ENCODE measurements around the gene CRTAC1. TPM values are rescaled to one million over a fixed set of nuclear protein-coding genes. Genes with fewer than 3 reads are reported as not detected.

CRTAC1 gene
- polyA plus RNA-seq, 1 donor (not counting 4 experiments of a cell fraction or from before 2014, with no cell fraction given), result not detected

DNA sequence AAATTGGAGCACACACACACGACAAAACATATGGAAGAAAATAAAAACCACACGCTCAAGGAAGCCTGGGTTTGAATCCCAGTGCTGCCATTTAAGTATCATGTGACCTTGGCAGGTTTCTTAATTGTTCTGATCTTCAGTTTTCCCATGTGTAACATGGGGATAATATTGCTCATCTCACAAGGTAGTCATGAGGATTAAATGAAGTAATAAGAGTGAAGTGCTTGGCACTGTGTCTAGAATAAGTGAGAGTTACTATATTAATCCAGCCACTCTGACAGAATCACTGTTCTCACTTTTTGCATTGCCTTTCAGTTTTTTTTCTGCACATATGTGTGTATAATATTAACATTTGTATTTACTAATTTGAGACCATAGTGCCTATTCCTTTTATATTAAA is 137.5 kb downstream of the CRTAC1 start:
- Histone ChIP-seq H3K4me3 (ENCODE audit: control insufficient read depth in 2 of 3, extremely low read depth in 1 of 3, insufficient read depth in 2 of 3, low read depth in 1 of 3, low read length in 3 of 3) (no peak overlapping the region), H3K9ac (ENCODE audit: control insufficient read depth, extremely low read depth, insufficient read depth, low read length) (no peak overlapping the region), H3K36me3 (ENCODE audit: control insufficient read depth in 2 of 2, extremely low read depth in 1 of 2, insufficient read depth in 2 of 2, low read length in 2 of 2) (no peaks in the 10 kb centered on the region), H3K27ac (ENCODE audit: control insufficient read depth, insufficient read depth, low read length) (no peak overlapping the region), H3K9me3 (ENCODE audit: control insufficient read depth, low read depth, low read length) (no peaks in the 10 kb centered on the region), H4K20me1 (ENCODE audit: control insufficient read depth, extremely low read depth, insufficient read depth, low read length) (no peaks in the 10 kb centered on the region), H3K4me2 (ENCODE audit: control insufficient read depth, extremely low read depth, insufficient read depth, low read depth, low read length) (no peak overlapping the region), H3K4me1 (ENCODE audit: control insufficient read depth, extremely low read depth, insufficient read depth, low read length) (peaks cover 20% of the 10 kb centered on the region), H3K27me3 (ENCODE audit: control insufficient read depth, extremely low read depth, insufficient read depth, low read length) (peaks cover 4% of the 10 kb centered on the region), H2AFZ (ENCODE audit: control insufficient read depth, low read length) (no peak overlapping the region), H3K9me1 (ENCODE audit: control insufficient read depth, extremely low read depth, insufficient read depth, low read length) (no peaks in the 10 kb centered on the region), H3K79me2 (ENCODE audit: control insufficient read depth, insufficient read depth, low read length) (no peaks in the 10 kb centered on the region)
- DNase-seq (ENCODE audit: low read depth, low spot score) (no peak), FAIRE-seq (no peak)
- TF ChIP-seq, protein P1, sequence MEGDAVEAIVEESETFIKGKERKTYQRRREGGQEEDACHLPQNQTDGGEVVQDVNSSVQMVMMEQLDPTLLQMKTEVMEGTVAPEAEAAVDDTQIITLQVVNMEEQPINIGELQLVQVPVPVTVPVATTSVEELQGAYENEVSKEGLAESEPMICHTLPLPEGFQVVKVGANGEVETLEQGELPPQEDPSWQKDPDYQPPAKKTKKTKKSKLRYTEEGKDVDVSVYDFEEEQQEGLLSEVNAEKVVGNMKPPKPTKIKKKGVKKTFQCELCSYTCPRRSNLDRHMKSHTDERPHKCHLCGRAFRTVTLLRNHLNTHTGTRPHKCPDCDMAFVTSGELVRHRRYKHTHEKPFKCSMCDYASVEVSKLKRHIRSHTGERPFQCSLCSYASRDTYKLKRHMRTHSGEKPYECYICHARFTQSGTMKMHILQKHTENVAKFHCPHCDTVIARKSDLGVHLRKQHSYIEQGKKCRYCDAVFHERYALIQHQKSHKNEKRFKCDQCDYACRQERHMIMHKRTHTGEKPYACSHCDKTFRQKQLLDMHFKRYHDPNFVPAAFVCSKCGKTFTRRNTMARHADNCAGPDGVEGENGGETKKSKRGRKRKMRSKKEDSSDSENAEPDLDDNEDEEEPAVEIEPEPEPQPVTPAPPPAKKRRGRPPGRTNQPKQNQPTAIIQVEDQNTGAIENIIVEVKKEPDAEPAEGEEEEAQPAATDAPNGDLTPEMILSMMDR (optimal IDR thresholded peaks at IDR 0.05 in 1 of 3, IDR thresholded peaks at IDR 0.05 in 1 of 3, conservative IDR thresholded peaks at IDR 0.05 in 1 of 3; ENCODE audit: extremely low read depth in 1 of 3, insufficient read depth in 2 of 3, low read length in 3 of 3), result no peak
- TF ChIP-seq EZH2 (IDR thresholded peaks at IDR 0.05; ENCODE audit: low read length), result no peak
- dilution Hi-C loops (cut with MboI; ENCODE audit: extremely low pct_ligation_motif_present, low sequenced_read_pairs), result no loop called here

DNA sequence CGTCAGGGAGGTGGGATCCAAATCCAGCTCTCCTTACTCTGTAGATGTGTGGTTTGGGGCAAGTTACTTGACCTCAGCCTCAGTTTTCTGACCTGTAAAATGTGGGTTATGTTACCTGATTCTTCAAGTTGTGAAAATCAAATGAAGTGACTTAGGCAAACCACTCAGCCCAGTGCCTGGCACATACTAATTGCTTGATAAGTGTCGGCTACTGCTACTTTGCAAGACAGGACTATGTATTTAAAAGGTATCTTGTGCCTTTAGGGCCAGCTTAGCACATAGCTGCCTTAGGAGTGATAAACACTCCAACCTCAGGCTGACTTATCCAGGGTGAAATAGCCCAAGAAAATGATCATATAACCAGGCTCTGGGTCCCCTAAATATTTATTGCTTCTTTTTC is 137.9 kb downstream of the CRTAC1 start:
- no peaks in the 10 kb centered on the region for H3K36me3 ChIP-seq (ENCODE audit: control insufficient read depth in 2 of 2, extremely low read depth in 1 of 2, insufficient read depth in 2 of 2, low read length in 2 of 2)
- no peak for DNase-seq (ENCODE audit: low read depth, low spot score)
- no peak overlapping the region for H2AFZ ChIP-seq (ENCODE audit: control insufficient read depth, low read length)
- H3K9me1 ChIP-seq (ENCODE audit: control insufficient read depth, extremely low read depth, insufficient read depth, low read length), result no peaks in the 10 kb centered on the region
- no peaks in the 10 kb centered on the region for H3K79me2 ChIP-seq (ENCODE audit: control insufficient read depth, insufficient read depth, low read length)
- H3K27ac ChIP-seq (ENCODE audit: control insufficient read depth, insufficient read depth, low read length), result no peak overlapping the region
- no peaks in the 10 kb centered on the region for H3K9me3 ChIP-seq (ENCODE audit: control insufficient read depth, low read depth, low read length)
- peaks cover 4% of the 10 kb centered on the region for H3K27me3 ChIP-seq (ENCODE audit: control insufficient read depth, extremely low read depth, insufficient read depth, low read length)
- dilution Hi-C loops (cut with MboI; ENCODE audit: extremely low pct_ligation_motif_present, low sequenced_read_pairs), result no loop called here
- no peaks in the 10 kb centered on the region for H4K20me1 ChIP-seq (ENCODE audit: control insufficient read depth, extremely low read depth, insufficient read depth, low read length)
- H3K4me1 ChIP-seq (ENCODE audit: control insufficient read depth, extremely low read depth, insufficient read depth, low read length), result peaks cover 20% of the 10 kb centered on the region
- FAIRE-seq, result no peak
- H3K9ac ChIP-seq (ENCODE audit: control insufficient read depth, extremely low read depth, insufficient read depth, low read length), result no peak overlapping the region
- TF ChIP-seq, protein P1 (optimal IDR thresholded peaks at IDR 0.05 in 1 of 3, IDR thresholded peaks at IDR 0.05 in 1 of 3, conservative IDR thresholded peaks at IDR 0.05 in 1 of 3; ENCODE audit: extremely low read depth in 1 of 3, insufficient read depth in 2 of 3, low read length in 3 of 3), result no peak
- no peak for TF ChIP-seq EZH2 (IDR thresholded peaks at IDR 0.05; ENCODE audit: low read length)
- H3K4me2 ChIP-seq (ENCODE audit: control insufficient read depth, extremely low read depth, insufficient read depth, low read depth, low read length), result no peak overlapping the region
- no peak overlapping the region for H3K4me3 ChIP-seq (ENCODE audit: control insufficient read depth in 2 of 3, extremely low read depth in 1 of 3, insufficient read depth in 2 of 3, low read depth in 1 of 3, low read length in 3 of 3)

All from keratinocyte (primary cell).